ENCODE results near the gene DOCK6.

DNA sequence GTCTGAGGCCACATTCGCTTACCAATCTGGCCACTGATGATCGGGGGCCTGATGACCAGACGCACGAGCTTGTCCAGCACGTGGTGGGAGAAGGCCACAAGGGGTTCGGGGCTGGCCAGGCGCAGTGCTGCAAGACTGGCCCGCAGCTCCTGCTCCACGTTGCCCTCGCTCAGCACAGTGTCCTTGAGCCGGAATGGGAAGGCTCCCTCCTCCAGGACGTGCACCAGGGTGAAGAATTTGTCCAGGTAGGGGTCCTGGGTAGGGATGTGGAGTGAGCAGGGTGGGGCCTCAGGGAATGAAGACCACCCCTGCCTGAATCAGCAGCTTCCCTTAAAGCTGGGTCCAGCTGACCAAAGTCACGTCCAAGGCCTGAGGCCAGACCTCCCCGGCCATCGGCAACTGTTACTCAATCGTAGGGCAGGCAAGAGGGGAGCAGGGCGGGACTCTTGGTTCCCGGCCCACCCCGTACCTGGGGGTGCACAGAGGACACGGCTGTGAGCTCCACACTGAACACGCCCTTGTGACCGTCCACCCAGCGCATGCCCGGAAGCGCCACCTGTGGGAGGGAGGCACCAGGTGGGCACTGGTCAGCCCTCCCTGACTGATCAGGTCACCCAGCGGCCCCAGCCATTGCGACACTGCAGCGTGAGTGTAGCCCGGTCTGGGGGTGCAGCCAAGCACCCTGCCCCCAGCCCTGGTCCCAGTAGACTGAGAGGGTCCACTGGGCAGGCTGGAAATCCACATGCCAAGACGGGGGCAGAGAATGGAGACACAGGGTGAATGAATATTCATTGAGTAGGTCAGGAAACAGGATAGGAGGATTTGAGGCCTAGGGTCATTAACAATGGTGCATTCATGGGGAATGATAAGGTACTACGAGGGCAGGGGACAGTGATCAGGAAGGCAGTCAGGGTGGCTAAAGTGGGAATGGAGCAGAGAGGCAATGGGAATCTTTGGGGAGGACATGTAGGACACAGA is 25.7 kb downstream of the DOCK6 start:
- TF ChIP-seq, protein P1, sequence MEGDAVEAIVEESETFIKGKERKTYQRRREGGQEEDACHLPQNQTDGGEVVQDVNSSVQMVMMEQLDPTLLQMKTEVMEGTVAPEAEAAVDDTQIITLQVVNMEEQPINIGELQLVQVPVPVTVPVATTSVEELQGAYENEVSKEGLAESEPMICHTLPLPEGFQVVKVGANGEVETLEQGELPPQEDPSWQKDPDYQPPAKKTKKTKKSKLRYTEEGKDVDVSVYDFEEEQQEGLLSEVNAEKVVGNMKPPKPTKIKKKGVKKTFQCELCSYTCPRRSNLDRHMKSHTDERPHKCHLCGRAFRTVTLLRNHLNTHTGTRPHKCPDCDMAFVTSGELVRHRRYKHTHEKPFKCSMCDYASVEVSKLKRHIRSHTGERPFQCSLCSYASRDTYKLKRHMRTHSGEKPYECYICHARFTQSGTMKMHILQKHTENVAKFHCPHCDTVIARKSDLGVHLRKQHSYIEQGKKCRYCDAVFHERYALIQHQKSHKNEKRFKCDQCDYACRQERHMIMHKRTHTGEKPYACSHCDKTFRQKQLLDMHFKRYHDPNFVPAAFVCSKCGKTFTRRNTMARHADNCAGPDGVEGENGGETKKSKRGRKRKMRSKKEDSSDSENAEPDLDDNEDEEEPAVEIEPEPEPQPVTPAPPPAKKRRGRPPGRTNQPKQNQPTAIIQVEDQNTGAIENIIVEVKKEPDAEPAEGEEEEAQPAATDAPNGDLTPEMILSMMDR (IDR thresholded peaks at IDR 0.05; ENCODE audit: poor library complexity), result no peak
- no peak for TF ChIP-seq EZH2 (IDR thresholded peaks at IDR 0.05; ENCODE audit: borderline replicate concordance)

Data from hepatocyte (in vitro differentiated cells).